Endothelial cell of hepatic sinusoid (primary cell): ENCODE results near the gene PIGK.

Experiments used
- in situ Hi-C: cut with HindIII; loops from 2 replicates; pipeline ENCODE4 v1.10.0; 2017; ENCODE audit warnings: low sequenced_read_pairs

Gene PIGK

GRCh38 chr1:77044133-77044849 is 174.9 kb downstream of the PIGK start:
- in situ Hi-C loops = no loop called here

GRCh38 chr1:77040826-77041225 is 178.4 kb downstream of the PIGK start:
- in situ Hi-C loops = no loop called here

- in situ Hi-C loops = no loop called here
These were observed 179.5 kb downstream of the PIGK start for GRCh38 chr1:77039739-77040138.

GRCh38 chr1:77039111-77039510 is 180.1 kb downstream of the PIGK start:
- in situ Hi-C loops = no loop called here
